ENCODE results near the gene LRRC43.

The LRRC43 gene, protein sequence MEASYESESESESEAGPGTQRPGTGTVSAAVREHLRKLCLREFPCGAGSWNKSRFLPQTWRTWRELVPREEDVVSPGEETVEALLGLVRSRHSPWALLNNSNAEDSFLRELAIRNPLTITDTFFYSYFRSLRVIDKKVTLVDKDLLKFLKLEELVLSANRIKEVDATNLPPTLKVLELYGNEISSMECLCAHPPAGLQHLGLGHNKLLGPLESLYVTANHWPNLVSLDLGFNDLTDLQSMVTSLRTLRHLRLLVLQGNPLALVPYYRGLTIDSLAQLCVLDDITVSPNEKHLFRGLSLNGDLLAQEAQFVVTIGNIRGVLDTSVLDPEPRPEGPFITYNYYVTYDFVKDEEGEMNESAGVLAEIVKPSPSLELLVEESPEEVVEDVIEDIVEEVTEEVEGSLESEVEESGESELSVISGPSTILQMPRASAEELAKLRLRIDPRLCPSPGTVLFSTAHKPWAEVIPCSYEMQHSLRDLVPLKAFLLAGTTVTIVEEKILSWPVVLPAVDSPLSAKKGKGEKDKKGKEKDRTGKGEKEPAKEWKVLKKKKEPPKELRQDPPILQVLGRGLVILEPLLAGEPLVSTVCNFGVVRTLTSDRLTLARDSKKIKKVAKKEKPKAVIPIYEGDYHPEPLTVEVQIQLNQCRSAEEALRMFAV

DNA sequence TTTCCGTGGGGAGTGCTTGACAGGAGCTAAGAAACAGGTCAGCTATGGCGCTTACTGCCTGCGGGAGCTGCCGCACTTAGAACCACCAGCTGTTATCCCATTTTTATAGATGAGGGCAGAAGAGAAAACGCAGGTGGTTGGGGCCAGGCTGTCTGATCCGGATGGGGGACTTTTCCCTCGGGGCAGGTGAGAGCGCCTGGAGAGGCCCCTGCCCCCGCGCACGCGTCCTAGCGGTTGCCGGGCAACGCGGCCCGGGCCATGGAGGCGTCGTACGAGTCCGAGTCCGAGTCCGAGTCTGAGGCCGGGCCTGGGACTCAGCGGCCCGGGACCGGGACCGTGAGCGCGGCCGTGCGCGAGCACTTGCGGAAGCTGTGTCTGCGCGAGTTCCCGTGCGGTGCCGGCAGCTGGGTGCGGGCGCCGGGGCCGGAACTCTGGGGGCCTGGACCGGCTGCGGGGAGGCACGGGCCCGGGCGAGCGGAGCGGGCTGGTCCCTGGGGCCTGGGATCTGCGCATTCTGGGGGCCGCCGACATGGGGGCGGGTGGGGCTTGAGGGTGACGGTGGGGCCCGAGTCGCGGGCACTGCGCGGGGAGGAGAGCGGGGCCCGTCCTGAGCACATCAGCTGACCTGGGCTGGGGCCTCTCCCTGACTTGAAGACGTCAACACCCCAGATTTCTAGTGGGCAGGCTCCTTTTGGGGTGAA is at the start of gene LRRC43:
Gene LRRC43 (plus strand): TSS at position 237 of the 701 bp plus-strand sequence. CDS start 22 bp downstream, at position 259.
- DNase-seq (ENCODE audit: low read depth in 2 of 2): no peak

DNA sequence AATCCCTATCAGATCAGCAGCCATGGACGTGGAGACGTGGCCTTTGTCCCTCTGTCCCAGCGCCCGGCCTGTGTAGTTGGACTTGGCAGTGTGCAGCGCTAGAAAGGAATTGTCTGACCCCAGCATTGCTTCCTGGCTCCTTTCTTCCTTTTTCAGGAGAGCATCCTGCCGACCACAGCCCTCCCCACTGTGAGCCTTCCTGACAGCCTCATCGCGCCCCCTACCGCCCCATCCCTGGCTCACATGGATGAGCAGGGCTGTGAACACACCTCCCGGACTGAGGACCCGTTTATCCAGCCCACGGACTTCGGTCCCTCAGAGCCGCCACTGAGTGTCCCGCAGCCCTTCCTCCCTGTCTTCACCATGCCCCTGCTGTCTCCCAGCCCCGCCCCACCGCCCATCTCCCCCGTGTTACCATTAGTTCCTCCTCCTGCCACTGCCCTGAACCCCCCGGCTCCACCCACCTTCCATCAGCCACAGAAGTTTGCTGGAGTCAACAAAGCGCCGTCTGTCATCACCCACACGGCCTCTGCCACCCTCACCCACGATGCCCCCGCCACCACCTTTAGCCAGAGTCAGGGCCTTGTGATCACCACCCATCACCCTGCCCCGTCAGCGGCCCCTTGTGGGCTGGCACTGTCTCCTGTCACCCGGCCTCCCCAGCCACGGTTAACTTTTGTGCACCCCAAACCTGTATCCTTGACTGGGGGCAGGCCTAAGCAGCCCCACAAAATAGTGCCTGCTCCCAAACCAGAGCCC is 49.6 kb upstream of the LRRC43 start:
- DNase-seq (ENCODE audit: low read depth in 2 of 2): no peak

DNA sequence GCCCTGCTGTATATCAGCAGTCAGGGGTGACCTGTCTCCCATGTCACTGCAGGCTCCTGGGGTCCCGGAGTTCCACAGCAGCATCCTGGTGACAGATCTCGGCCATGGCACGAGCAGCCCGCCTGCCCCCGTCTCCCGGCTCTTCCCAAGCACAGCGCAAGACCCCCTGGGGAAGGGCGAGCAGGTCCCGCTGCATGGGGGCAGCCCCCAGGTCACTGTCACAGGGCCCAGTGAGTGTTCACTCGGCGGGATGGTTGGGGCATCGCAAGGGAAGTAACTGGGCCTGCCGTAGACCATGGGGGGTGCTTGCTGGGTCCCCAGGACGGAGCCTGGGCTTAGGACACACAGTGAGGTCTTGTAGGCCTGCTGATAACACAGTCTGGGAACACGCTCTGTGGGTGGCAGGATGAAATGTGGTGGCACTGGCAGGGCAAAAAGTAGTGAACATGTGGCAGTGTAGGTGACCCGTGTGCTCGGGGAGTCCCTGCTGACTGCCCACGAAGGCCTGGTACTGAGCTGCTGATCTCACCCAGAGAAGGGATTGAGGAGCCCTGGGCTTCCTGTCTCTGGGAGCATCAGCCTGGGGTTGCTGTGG is 47.4 kb upstream of the LRRC43 start:
- no peak for DNase-seq (ENCODE audit: low read depth in 2 of 2)

DNA sequence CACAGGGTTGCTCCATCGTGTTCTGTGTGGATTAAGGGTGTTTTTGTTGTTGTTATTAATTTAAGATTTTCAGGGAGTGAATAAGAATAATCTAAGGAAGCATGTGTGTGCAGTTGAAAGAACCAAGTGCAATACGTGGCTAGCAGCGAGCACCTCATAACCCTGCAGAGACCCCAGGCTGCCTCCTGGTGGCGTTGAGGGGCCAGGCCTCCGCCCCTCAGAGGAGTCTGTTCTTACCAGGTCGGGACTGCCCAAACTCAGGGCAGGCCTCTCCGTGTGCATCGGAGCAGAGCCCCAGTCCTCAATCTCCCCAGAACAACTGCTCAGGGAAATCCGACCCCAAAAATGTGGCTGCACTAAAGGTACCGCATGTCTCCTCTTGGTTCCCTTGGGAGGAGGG is 45.7 kb upstream of the LRRC43 start:
- DNase-seq (ENCODE audit: low read depth in 2 of 2): no peak

DNA sequence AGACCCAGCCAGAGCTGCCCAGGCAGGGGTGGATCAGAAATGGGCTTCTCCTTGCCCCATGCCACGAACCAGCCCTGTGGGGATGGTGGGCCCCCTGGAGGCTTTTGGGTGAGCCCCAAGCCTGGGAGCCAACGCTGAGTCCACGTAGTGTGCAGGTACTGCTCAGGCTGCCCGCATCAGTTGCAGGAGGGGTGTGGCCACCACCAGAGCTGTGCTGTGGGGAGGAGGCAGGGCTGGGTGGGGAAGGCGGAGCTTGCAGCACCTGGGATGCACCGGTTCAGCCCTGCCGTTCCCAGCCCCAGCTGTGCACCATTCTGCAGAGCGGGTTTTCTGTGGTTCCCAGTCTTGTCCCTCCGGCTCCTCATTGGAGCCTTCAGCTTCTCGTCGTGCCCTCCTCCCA is 45.2 kb upstream of the LRRC43 start:
- DNase-seq (ENCODE audit: low read depth in 2 of 2): no peak

DNA sequence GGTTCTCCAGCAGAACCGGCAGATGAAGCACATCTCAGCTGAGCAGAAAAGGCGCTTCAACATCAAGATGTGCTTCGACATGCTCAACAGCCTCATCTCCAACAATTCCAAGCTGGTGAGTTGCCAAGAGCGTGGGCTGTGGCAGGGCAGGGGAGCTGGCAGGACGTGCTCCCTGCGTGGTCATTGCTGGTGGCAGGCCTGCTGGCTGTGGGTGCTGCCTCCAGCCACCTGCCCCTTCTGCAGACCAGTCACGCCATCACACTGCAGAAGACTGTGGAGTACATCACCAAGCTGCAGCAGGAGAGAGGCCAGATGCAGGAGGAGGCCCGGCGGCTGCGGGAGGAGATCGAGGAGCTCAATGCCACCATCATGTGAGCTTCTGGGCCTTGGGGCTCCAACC is 44.7 kb upstream of the LRRC43 start:
- DNase-seq (ENCODE audit: low read depth in 2 of 2): no peak

DNA sequence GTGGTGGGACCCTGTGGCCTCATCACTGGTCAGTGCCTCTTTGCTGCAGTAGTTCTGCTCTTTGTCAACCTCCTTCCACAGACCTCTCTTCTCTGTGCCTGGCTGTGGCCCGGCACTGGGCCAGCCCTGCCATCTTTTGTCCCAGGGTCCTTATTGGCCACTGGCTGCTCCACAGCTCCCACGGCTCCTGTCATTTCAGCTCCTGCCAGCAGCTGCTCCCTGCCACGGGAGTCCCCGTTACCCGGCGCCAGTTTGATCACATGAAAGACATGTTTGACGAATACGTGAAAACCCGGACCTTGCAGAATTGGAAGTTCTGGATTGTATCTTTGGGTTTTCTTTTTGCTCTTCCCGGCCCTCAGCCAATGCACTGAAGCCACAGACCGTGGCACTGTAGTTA is 44.3 kb upstream of the LRRC43 start:
- DNase-seq (ENCODE audit: low read depth in 2 of 2): no peak

DNA sequence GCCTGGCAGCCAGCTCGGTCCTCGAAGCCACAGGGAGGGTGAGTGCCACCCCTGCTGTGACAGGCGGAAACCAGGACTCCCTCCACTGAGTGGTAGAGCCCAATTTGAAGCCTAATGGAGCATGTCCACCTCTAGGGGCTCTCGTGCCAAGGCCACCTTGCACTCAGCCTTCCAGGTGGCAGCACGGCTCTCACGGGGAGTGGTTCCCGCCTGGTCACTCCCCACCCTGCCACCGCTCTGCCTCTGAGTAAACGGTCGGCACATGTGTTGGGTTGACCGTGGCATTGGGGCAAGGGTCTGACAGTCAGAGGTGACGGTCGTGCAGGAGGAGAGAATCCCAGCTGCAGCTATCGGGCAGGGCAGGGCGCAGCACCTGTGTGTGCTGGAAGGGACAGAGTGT is 43.7 kb upstream of the LRRC43 start:
- no peak for DNase-seq (ENCODE audit: low read depth in 2 of 2)

DNA sequence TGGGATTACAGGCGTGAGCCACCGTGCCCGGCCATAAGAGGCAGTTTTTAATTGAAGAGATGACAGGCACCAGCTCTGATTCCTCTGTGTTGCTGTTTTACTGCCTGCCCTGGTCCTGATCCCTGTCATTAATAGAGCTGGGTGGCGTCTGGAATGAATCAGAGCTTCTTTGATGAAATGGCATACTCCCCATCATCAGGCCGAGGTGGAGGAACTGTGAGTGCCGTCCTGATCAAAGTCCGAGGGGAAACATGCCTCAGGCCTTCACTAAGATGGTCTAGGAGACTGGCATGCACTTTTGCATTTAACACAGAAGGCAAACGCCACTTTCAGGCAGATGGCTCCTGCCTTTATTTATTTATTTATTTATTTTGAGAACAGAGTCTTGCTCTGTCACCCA is 43.0 kb upstream of the LRRC43 start:
- DNase-seq (ENCODE audit: low read depth in 2 of 2): no peak

DNA sequence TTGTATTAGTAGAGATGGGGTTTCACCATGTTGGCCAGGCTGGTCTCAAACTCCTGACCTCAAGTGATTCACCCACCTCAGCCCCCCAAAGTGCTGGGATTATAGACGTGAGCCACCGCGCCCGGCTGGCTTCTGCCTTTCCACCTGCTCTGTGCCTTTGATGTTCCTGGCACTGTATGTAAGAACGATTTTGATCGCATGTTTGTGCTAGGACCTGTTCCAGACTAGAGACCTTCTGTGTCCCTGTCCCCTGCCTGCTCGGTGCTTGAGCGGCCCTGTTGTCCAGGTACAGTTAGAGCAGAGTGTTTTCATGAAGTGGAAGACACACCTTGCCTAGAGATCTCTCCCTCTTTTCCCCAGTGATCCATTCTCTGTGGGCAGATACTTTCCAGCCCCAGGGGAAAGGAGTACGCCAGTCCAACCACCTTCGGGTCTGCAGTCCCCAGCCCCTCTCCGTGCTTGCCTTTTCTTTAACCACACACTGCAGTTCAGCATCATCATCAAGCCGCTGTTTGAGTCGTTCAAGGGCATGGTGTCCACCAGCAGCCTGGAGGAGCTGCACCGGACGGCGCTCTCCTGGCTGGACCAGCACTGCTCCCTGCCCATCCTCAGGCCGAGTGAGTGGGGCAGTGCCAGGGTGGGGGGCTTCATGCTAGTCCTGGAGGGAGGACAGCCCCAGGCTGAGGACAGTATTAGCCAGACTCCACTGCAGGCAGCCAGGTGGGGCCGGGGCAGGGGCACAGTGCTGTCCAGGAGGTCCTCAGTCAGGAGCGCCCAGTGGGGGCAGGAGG is 42.3 kb upstream of the LRRC43 start:
- no peak for DNase-seq (ENCODE audit: low read depth in 2 of 2)

DNA sequence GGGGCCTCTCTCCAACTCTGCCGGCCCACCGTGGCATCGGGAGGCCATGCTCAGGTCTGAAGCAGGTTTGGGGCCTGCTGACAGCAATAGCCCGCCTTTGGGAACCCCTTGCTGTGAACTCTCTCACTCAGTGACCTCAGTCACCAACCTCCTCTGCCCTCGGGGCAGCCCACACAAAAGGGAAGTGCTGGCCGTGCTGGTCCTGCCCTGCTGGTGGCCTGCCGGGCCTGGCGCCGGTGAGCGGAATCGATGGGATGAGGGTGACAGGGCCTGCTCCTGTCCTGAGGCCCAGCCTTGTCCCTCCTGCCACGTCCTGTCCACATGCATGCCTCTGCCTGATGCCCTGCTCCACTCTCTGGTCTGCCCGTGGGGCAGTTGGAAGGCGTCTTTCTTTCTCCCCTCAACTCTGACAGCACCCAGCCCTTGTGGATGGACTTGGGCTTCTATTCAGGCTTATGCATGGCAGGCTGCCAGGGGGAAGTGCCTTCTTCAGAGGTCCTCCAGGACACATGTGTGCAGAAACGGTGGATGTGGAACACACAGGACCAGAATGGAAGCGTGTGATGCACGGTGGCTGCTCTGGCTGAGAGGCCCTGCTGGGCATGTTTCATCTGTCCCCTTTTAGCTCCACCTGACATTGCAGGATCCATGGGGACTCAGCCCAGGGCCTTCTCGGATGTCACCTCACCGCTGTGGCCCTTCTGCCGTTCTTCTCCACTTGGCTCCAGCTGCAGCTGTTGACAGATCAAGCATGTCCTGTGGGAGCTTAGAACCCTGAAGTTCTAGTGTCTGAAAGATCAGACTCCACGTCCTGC is 40.8 kb upstream of the LRRC43 start:
- DNase-seq (ENCODE audit: low read depth in 2 of 2): no peak

DNA sequence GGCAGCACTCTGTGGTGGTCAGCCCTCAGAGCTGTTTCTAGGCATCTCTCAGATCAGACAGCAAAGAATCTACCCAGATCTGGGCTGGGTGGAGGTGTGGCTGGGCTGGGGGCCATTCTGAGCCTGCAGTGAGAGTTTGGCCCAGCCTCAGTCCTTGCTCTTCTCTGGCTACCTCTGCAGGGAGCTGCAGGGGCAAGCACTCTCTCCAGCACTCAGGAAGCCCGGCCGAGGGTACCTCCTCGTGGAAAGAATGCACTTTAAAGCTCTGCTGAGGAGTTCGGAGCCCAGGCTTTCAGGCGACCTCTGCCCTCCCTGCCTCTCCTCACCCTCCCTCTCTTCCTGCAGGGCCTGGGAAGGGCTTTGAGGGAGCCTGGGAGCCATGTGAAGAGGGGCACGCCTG is 40.1 kb upstream of the LRRC43 start:
- DNase-seq (ENCODE audit: low read depth in 2 of 2): no peak

DNA sequence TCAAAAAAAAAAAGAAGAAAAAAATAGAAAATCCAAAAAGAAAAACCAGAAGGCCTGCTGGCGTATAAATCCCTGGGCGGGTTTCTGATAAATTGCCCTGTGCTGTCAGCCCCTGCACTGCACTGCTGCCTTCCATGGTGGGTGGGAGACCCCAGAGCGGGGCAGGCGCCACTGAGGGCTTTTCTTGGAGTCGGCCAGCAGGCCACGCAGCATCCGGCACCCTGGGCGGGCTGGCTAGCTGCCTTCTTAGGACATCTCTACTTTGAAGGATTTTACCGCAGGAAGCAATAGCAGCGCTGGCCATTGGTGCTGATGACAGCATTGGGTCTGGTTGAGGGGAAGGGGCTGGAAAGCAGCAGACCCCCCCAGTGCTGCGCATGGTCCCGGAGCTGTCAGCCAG is 38.0 kb upstream of the LRRC43 start:
- no peak for DNase-seq (ENCODE audit: low read depth in 2 of 2)

DNA sequence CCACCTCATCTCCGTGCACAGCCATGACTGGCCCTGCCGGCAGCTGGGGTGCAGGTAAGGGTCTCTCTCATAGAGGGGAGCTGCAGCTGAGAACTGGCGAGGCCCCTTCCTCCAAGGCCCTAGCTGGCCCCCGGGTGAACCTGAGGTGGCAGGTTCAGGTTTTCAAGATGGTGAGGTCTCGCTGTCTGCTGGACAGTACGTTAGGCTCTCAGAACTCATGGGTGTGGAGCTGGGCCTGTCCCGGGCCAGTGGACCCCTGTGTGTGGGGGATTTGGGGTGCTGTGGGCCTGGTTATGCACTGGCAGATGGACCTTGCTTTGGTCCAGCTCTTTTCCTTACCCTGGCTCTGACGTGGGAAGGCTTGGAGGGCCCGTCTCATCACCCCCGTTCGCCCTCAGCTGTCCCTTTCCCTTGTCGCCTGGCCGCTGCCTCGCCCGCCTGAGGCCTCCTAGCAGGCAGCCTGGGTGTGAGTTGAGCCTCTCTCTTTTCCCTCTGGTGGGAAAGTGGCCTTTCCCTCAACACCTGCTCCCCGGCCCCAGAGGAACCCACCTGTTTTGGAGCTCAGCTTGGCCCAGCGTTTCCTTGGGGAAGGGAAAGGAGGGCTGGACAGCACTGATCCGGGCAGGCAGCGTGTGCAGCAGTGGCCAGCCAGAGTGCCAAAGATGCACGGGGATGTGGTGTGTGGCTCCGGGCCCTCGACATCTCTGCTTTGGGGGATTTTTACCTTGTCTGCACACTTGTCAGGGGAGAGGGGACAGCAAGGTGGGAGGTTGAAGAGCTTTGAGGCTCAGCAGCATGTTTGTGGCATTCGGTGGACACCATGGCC is 37.2 kb upstream of the LRRC43 start:
- no peak for DNase-seq (ENCODE audit: low read depth in 2 of 2)

DNA sequence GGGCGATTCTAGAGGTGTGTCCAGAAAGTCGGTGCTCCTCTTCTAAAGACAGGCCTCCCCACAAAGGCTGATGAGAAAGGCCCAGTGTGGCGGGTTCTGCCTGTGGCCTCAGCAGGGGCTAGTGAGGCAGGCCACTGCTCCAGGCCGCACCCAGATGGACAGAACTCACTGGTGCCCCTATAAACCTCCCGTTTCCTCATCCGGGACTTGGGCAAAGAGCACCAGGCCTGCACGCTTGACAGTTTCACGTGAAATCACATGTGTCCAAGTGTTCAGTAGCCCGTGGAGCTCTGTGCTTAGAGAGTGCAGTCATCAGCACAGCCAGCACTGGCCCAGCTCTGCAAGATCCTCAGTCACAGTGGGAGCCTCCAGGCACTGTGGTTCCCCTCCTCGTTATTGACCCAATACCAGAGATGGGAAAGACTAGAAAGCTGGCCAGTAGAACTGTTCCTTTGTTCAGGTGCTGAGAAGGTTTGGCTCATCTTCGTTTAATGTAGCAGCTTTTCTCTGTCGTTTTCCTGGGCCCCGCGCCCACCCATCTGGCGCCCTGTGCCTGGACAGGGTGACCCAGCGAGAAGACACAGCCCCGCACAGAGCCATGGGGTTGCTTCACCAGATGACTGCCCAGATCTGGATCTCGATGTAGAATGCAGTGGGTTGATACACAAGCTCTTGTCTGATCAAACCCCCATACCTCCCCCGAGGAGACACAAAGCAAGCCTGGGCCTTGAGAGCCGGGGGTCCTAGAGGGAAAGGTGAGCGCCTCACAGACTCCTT is 35.2 kb upstream of the LRRC43 start:
- DNase-seq (ENCODE audit: low read depth in 2 of 2): no peak

DNA sequence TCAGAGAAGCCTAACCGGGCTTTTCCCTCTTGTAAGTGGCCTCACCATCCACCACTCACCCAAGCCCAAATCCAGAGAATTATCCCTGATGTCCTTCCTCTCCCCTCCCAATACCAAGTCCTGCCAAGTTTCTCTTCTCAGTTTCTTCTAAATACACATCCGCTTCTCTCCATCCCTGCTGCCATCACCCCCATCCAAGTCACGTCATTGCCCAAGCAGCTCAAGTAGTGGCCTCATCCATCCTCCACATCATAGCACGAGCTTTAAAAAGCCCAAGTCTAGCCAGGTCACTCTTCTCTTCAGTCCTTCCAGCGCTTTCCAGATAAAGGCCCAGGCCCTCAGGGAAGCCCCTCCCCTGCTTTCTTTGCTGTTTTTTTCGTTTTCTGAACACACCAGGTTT is 34.3 kb upstream of the LRRC43 start:
- no peak for DNase-seq (ENCODE audit: low read depth in 2 of 2)

DNA sequence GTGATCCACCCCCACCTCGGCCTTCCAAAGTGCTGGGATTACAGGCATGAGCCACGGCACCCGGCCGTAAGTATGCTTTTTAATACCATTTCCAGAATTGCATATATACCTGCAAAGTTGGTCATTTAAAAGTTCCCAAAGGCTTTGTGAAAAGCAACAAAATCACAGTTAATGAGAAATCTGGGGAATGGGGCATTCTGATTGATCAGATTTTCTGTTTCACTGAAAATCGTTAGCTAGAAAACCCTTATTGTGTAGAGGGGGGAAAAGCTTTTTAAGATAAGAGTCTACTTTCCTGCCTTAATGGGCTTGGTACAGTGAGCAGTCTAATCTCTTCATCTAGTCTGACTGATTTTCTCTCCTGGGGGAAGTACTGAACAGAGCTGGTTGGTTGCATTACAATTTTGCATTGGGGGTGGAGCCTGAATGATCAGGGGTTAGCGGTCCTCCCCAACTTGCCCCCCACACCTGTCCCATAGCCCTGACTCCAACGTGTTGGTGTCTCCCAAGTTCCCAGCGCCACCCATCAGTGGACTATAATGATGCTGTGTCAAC is 32.7 kb upstream of the LRRC43 start:
- DNase-seq (ENCODE audit: low read depth in 2 of 2): no peak

DNA sequence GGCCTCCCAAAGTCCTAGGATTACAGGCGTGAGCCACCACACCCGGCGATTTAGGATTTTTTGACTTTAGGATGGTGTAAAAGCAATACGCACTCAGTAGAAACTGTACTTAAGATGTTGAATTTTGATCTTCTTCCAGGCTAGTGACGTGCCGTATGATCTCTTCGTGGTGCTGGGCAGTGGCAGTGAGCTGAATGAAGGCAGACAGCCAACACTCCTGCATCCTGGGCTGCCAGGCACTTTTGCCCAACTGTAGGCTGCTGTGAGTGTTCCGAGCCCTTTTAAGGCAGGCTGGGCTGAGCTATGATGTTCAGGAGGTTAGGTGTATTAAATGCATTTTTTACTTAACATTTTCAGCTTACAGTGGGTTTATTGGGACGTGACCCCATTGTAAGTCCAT is 30.2 kb upstream of the LRRC43 start:
- no peak for DNase-seq (ENCODE audit: low read depth in 2 of 2)
